Erythroblast (primary cell): ENCODE measurements around the gene BUB1B.
A peak's percentile ranks its signal among the peaks of the same experiment; 100 is the strongest.

Experiments
- DNase-seq, 2 experiments: peaks; one replicate each; lab custom pipeline; 2025; lab: John Stamatoyannopoulos, UW
- GATA1 ChIP-seq: IDR thresholded peaks from 2 replicates; pipeline ENCODE4 v1.6.1; 2011; ENCODE audit warnings: low read depth, mild to moderate bottlenecking, control low read depth, low read length, moderate library complexity
- POLR2A ChIP-seq: IDR thresholded peaks from 2 replicates; pipeline ENCODE4 v1.6.1; 2011; ENCODE audit warnings: mild to moderate bottlenecking, low read length

Gene BUB1B

DNA sequence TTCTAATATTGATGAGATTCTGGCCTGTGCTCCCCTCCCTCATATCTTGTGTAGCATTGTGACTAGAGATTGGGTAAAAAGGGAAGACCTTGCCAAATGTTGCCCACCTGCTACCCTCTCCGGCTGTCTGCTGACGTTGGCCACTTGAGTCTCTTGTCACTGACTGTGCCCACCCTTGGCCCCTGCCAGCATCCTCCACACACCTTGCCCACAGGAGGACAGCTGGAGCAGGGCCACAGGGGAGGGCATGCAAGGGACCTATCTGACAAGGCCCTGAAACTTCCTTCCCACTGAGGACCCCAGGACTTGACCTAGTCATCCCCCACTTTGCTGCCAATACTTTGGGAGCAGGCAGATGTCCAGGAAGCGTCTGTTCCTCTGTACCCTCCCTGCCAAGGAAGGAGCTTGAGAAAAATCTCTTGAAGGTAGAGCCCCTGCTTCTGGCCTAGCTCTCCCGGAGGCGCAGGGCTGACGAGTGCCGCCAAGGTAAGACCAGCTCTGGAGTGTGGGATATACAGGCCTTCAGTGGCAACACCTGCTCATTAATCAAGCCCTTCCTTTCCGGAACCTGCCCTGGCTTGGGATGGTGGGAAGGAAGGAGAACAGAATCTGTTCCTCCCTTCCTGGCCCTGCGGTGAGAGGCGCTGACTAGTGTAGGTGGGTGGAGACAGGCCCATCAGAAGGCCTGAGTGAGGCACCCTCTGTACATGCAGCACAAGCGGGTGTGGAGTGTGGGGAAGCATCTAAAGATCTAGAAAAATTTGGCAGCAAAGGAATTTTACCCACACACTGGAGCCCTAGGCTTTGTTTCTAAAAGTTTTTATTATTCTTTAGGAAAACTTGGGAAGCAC is 73.1 kb downstream of the BUB1B start:
- DNase-seq: no peak
- TF ChIP-seq POLR2A: no peak
- no peak for TF ChIP-seq GATA1

DNA sequence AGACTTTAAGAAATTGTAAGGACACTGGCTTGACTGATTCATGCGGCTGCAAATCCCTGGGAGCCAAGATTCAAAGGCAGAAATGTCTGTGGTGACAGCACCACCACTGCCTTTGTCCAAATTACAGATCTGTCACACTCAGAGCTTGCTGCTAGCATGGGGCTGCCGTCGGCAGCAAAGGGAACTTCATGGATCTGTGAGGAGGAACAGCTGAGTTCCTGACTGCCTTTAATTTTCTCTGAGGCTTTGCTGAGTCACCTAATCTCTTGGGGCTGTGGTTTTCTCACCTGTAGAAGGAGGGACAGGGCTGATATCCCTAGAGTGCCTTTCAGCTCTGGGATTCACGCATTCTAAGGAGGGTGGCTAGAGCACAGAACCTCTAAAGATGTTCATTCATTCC is 73.9 kb downstream of the BUB1B start:
- DNase-seq: no peak
- no peak for TF ChIP-seq POLR2A
- TF ChIP-seq GATA1: no peak

GRCh38 chr15:40235201-40235885 is 74.5 kb downstream of the BUB1B start:
- no peak for DNase-seq
- TF ChIP-seq POLR2A (no peak), GATA1 (no peak)

DNA sequence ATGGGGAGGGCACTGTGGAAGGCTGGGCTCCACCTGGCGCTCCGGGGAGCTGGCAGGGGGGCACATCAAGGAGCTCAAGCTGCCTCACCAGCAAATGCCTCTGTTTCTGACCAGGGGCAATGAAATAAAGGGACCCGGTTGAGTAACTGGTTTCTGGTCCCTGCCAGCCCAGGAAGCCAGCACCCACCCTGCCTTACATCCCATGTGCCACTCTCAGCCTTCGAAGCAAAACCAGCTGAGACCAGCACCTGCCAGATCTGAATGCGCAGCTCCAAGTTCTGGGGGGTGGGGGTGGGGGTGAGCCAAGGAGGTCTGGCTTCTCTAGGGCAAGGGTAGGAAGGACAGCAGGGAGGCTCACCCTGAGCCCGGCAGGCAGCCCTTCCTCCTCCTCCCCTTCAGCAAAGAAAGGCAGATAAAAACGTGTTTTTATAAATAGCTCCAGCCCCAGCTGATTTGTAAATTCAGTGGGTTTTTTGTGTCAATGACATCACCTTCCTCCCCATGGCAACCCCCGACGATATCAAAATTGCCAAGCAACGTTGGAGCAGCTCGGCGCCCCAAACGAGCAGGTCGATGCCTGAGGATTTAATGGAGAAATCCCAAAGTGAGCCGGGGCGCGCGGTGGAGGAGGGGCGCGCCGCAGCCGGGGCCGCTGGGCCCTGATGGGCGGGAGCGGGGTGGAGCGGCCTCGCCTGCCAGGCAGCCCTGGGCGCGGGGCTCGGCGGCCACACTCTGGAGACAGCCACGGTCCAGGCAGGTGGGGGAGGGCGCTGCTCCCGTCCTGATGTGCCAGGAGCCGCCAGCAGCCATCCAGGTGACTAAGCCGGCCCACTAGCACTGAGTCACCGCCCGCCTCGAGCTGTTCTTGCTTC is 77.9 kb downstream of the BUB1B start, which contains the start of gene PAK6:
PAK6 (plus strand) TSS at position 532 of the 872 bp plus-strand sequence. CDS start 25,723 bp downstream, outside the sequence.
- DNase-seq: peak; percentile 46 to 67
- TF ChIP-seq POLR2A (peak; percentile 19), GATA1 (no peak)

DNA sequence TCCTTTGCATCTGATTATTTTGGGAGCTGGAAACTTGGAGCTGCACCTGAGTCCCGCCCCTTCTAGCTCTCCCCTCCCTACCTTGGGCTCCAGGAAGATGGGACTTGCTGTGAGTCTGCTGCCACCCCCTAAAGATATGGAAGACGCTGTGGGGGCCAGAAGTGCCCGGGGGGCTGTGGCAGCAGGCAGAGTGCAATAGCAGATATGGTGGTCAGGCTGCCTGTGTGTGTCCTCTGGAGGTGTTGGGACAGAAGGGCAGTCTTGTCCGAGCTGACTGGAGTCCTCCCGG is 78.5 kb downstream of the BUB1B start:
- no peak for TF ChIP-seq POLR2A
- TF ChIP-seq GATA1: no peak
- DNase-seq: no peak

- no peak for DNase-seq
- TF ChIP-seq GATA1 (no peak), POLR2A (no peak)
Measured at GRCh38 chr15:40239693-40240618, 79.1 kb downstream of the BUB1B start.

- TF ChIP-seq GATA1 (no peak), POLR2A (no peak)
- no peak for DNase-seq
Measured at GRCh38 chr15:40240619-40241221, 79.9 kb downstream of the BUB1B start.

DNA sequence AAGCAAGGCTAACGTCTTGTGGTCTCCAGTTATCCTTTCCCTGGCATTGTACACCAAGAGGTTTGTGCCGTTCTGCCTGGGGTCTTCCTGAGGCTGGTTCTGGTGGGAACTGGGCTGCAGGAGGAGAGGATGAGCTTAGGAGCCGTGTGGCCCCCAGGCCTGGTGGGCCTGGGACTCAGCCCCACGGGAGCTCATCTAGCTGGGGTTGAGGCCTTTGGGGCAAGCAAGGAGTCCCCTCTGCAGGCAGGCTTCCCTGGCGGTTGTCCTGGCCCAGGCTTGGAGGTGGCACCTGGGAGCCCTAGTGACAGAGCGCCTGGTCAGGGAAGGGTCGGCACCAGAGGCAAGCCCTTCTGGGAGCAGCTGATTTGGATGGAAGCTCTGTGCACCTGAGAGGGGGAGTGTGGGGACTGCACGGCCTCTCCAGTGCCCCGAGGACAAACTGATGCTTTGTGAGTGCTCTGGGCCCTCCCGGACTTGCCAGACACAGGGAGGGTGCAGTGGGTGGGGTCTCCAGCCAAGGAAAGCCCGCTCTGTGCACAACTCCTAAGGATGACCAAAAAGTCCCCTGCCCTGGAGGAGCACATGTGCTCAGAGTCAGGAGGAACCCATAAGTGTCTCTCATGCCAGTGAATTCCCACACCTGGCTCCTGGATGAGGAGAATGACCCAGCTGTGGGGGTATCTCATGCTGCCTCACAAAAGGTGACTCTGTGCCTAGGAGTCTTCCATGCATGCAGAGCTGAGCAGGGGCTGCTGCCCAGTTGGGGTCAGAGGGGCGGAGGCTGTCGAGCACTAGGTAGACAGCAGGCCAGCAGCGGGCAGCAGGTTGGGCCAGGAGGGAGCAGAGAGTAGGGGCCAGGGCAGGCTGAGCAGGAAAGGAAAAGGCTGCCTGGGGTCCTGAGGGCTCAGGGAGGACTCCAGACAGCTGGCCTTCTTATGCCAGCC is 80.7 kb downstream of the BUB1B start:
- DNase-seq: no peak
- TF ChIP-seq POLR2A (no peak), GATA1 (no peak)

- TF ChIP-seq POLR2A: no peak
- no peak for TF ChIP-seq GATA1
- DNase-seq: no peak
Measured at GRCh38 chr15:40242213-40242599, 81.3 kb downstream of the BUB1B start.

DNA sequence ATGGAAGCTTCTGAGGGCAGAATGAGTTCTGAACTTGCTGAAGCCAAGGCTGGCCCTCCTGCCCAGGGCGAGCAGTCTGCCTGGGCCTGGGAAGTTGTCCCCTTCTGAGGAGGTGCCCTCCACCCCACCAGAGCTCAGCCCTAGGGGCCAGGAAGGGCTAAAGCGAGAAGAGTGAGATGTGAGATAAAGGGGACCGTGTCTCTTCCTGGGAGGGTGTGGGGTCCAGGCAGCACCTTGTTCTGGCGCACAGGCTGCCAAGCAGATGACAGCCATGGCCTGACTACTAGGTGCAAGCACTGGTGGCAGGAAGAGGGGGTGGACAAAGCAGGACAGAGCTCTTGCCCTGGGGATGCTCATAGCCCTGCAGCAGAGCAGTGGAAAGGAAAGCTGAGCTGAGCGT is 81.7 kb downstream of the BUB1B start:
- DNase-seq: peak in 1 of 2 experiments; percentile 33
- TF ChIP-seq POLR2A: no peak
- no peak for TF ChIP-seq GATA1

- TF ChIP-seq GATA1 (no peak), POLR2A (no peak)
- peak; percentile 70 to 89 for DNase-seq
Measured at GRCh38 chr15:40243126-40243810, 82.4 kb downstream of the BUB1B start.

DNA sequence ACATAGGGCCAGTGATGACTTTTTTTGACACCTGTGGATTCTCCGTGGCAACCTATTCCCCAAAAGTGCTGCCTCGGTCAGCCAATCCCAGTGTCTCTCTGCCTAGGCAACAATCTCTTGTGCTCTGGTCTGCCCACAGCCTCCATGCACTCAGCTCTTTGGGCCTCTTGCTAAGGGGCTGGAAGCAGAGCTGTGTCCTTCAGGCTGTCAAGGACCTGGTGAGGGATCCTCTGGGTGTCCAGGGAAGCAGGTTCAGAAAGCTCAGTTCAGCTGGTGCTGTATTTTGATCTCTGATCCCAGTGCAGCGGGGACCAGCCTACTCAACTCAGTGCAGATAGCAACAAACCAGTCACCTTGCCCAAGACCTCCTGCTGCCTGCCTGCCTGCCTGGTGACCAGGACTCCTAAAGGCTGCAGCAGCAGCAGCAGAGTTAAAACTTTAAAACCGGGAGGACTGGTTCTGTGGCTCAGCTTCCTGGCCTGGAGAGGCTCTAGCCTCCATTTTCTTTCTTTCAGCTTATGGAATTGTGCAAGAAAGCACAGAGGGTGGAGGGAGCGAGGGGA is 84.2 kb downstream of the BUB1B start:
- DNase-seq: no peak
- TF ChIP-seq POLR2A (no peak), GATA1 (no peak)
